Measurements from ENCODE around the gene NKX3-2. TPM values are rescaled to one million over a fixed set of nuclear protein-coding genes. Genes with fewer than 3 reads are reported as not detected.

The NKX3-2 gene
- total and polyA plus RNA-seq, 9 of the 15 experiments (the other 6 are each of a cell fraction or from before 2014, with no cell fraction given) = 0.03 to 0.81 (median 0.27) TPM; not detected in 1

- in situ Hi-C loops (cut with MboI) = no loop called here
- H3K27ac ChIP-seq (ENCODE audit: extremely low read depth, low read depth, low read length) = no peak overlapping the region
- 21% methylated on average over 16 of the region's 16 CpGs for WGBS (ENCODE audit: insufficient coverage, low coverage, missing lambda C conversion rate)
- no peak for ATAC-seq
- no peak overlapping the region for H2AFZ ChIP-seq (ENCODE audit: low read depth, low read length)
- H3K9me3 ChIP-seq (replicated peaks; ENCODE audit: control insufficient read depth, insufficient read depth, low read depth, low read length) = 0 out of 2 replicates have a peak, but pooled peaks cover 1% of the 10 kb centered on the region
- peak in 1 of 4 experiments; percentile 5 for DNase-seq (ENCODE audit: extremely low read depth in 1 of 4, low spot score in 3 of 4)
- no peaks in the 10 kb centered on the region for H3K79me2 ChIP-seq (ENCODE audit: control insufficient read depth, insufficient read depth, low read length)
- CTCF ChIA-PET (ENCODE audit: low intra/inter-chr PET ratio) = no interaction called here
- H3K4me3 ChIP-seq = no peak overlapping the region
- no TSS peak for BruUV-seq (replicated peaks)
- H3K4me1 ChIP-seq (replicated peaks in 1 of 2; ENCODE audit: control insufficient read depth in 2 of 2, insufficient read depth in 2 of 2, low read length in 2 of 2) = peaks cover 0 to 17% of the 10 kb centered on the region in 2 experiments; a peak in 2 of 5 replicates
- no peaks in the 10 kb centered on the region for H3K36me3 ChIP-seq (ENCODE audit: control insufficient read depth, insufficient read depth, low read length)
- no peak overlapping the region for H3K9ac ChIP-seq (ENCODE audit: insufficient read depth in 1 of 2, low read depth in 2 of 2, low read length in 2 of 2)
- TF ChIP-seq ZBTB9 (CRISPR knock-in tag; IDR thresholded peaks at IDR 0.05) (no peak), BCOR (IDR thresholded peaks at IDR 0.05) (peak; percentile 58), NRF1 (conservative IDR thresholded peaks at IDR 0.05 in 1 of 2, IDR thresholded peaks at IDR 0.05 in 1 of 2) (0 out of 4 replicates have a peak, but pooled peaks of 1 of the 2 experiments have one; percentile 17), RBM25 (IDR thresholded peaks at IDR 0.05; ENCODE audit: low read depth, low read length, severe bottlenecking) (peak; percentile 51)
- H3K4me2 ChIP-seq (ENCODE audit: insufficient read depth, low read length) = no peak overlapping the region
- intact Hi-C loops (cut with micrococcal nuclease) = loop anchor here (5.0 kb wide), 1 partner anchor 171 kb away; no protein-coding TSS in a partner anchor
- H3K27me3 ChIP-seq (ENCODE audit: control insufficient read depth in 2 of 2, insufficient read depth in 2 of 2, low read length in 2 of 2) = peaks cover 44 to 75% of the 10 kb centered on the region in 2 experiments
- POLR2A ChIA-PET = no interaction called here
- H3K9me1 ChIP-seq (ENCODE audit: control insufficient read depth, insufficient read depth, low read length) = no peaks in the 10 kb centered on the region
- no peaks in the 10 kb centered on the region; the same call in 1 of the 2 replicates for H4K20me1 ChIP-seq (replicated peaks; ENCODE audit: control insufficient read depth, insufficient read depth, low read length)
- no peak for FAIRE-seq
Observed at GRCh38 chr4:13538427-13538973, 5.8 kb downstream of the NKX3-2 start.
